HS-5 (cell line): Measurements from ENCODE around the gene CCL18.
"Not testable (repeated sequence)": the region's sequence is repeated elsewhere in the genome, so short reads cannot be mapped to it uniquely, and the experiment has no call there.

Source experiments
- DNase-seq: peaks from one replicate; pipeline ENCODE4 v3.0.0-alpha.2; 2012; ENCODE audit warnings: low read depth

Gene CCL18

GRCh38 chr17:36072431-36073121 lies 8.5 kb downstream of the CCL18 start:
- no peak for DNase-seq

GRCh38 chr17:36074365-36074764 lies 10.3 kb downstream of the CCL18 start:
- no peak for DNase-seq

- DNase-seq, result not testable (repeated sequence)
Observed at GRCh38 chr17:36081681-36082471, 17.8 kb downstream of the CCL18 start.

GRCh38 chr17:36082482-36083120 lies 18.5 kb downstream of the CCL18 start:
- not testable (repeated sequence) for DNase-seq

GRCh38 chr17:36083691-36084090 lies 19.6 kb downstream of the CCL18 start:
- DNase-seq, result not testable (repeated sequence)

GRCh38 chr17:36085765-36086164 lies 21.7 kb downstream of the CCL18 start:
- no peak for DNase-seq

- DNase-seq, result no peak
Observed at GRCh38 chr17:36086791-36087190, 22.7 kb downstream of the CCL18 start.

- not testable (repeated sequence) for DNase-seq
Observed at GRCh38 chr17:36087471-36087870, 23.4 kb downstream of the CCL18 start.

GRCh38 chr17:36087897-36088572 lies 24.0 kb downstream of the CCL18 start:
- DNase-seq, result not testable (repeated sequence)

- no peak for DNase-seq
Observed at GRCh38 chr17:36088670-36089338, 24.7 kb downstream of the CCL18 start.

- no peak for DNase-seq
Observed at GRCh38 chr17:36089339-36089865, 25.3 kb downstream of the CCL18 start.

GRCh38 chr17:36089888-36090836 lies 26.1 kb downstream of the CCL18 start, which contains the start of gene CCL3:
TSS of gene CCL3 (minus strand) at chr17:36090143. CDS start at chr17:36090058, 85 bp downstream.
- DNase-seq, result no peak

- no peak for DNase-seq
Observed at GRCh38 chr17:36092230-36092629, 28.2 kb downstream of the CCL18 start.

GRCh38 chr17:36092715-36093114 lies 28.6 kb downstream of the CCL18 start:
- DNase-seq, result not testable (repeated sequence)

- no peak for DNase-seq
Observed at GRCh38 chr17:36094232-36094631, 30.2 kb downstream of the CCL18 start.

- DNase-seq, result no peak
Observed at GRCh38 chr17:36094746-36095145, 30.7 kb downstream of the CCL18 start.

- no peak for DNase-seq
Observed at GRCh38 chr17:36095992-36096391, 31.9 kb downstream of the CCL18 start.

- DNase-seq, result not testable (repeated sequence)
Observed at GRCh38 chr17:36099004-36099403, 34.9 kb downstream of the CCL18 start.

GRCh38 chr17:36103401-36103975 lies 39.4 kb downstream of the CCL18 start, which contains the start of gene CCL4:
TSS of gene CCL4 (plus strand) at chr17:36103827. CDS start at chr17:36103906, 79 bp downstream.
- DNase-seq, result not testable (repeated sequence)

GRCh38 chr17:36104246-36104645 lies 40.2 kb downstream of the CCL18 start:
- DNase-seq, result not testable (repeated sequence)
